Endodermal cell (in vitro differentiated cells): ENCODE data around the gene ARHGAP45. TPM values are rescaled to one million over a fixed set of nuclear protein-coding genes. Genes with fewer than 3 reads are reported as not detected.
A peak's percentile ranks its signal among the peaks of the same experiment; 100 is the strongest.

ENCODE experiments used
- DNase-seq: peaks from one replicate; pipeline ENCODE4 v3.0.0-alpha.2; 2017
- H3K27ac ChIP-seq: 2 replicates; pipeline ENCODE4 v1.5.1; 2013; ENCODE audit warnings: mild to moderate bottlenecking, low read depth, low read length, moderate library complexity
- H3K27me3 ChIP-seq: 2 replicates; pipeline ENCODE4 v1.6.1; 2013; ENCODE audit warnings: mild to moderate bottlenecking, low read length, moderate library complexity; ENCODE audit not compliant: insufficient read depth, control insufficient read depth, poor library complexity, severe bottlenecking
- H3K36me3 ChIP-seq: 2 replicates; pipeline ENCODE4 v1.7.0; 2013; ENCODE audit warnings: mild to moderate bottlenecking, low read length, moderate library complexity; ENCODE audit not compliant: control insufficient read depth, insufficient read depth
- H3K4me1 ChIP-seq: one replicate; pipeline ENCODE4 v1.7.0; 2013; ENCODE audit warnings: low read length; ENCODE audit not compliant: control insufficient read depth, insufficient read depth
- H3K4me3 ChIP-seq: 2 replicates; pipeline ENCODE4 v1.5.1; 2013; ENCODE audit warnings: mild to moderate bottlenecking, low read length, moderate library complexity
- H3K9ac ChIP-seq: 2 replicates; pipeline ENCODE4 v1.6.1; 2013; ENCODE audit warnings: mild to moderate bottlenecking, low read length, moderate library complexity; ENCODE audit not compliant: poor library complexity, severe bottlenecking; ENCODE audit errors: extremely low read depth
- H3K9me3 ChIP-seq: 2 replicates; pipeline ENCODE4 v1.6.1; 2013; ENCODE audit warnings: mild to moderate bottlenecking, low read length, moderate library complexity; ENCODE audit not compliant: control insufficient read depth
- H3K27ac Mint-ChIP-seq: 2 replicates; pipeline ENCODE4 v1.8.0; 2020; ENCODE audit warnings: mixed read lengths
- H3K27me3 Mint-ChIP-seq: 2 replicates; pipeline ENCODE4 v1.8.0; 2021; ENCODE audit warnings: mild to moderate bottlenecking, mixed read lengths; ENCODE audit not compliant: insufficient read depth
- H3K36me3 Mint-ChIP-seq: 2 replicates; pipeline ENCODE4 v1.8.0; 2020; ENCODE audit warnings: low read depth, mixed read lengths
- H3K4me1 Mint-ChIP-seq: 2 replicates; pipeline ENCODE4 v1.8.0; 2020; ENCODE audit warnings: mixed read lengths
- H3K4me3 Mint-ChIP-seq: 2 replicates; pipeline ENCODE4 v1.8.0; 2020; ENCODE audit warnings: mild to moderate bottlenecking, moderate library complexity, mixed read lengths
- H3K9me3 Mint-ChIP-seq: 2 replicates; pipeline ENCODE4 v1.8.0; 2020; ENCODE audit warnings: mild to moderate bottlenecking, mixed read lengths
- CTCF ChIP-seq: fragments of 200-600 bp; sonication (generic); conservative IDR thresholded peaks from 2 replicates; pipeline ENCODE4 v1.5.0; 2021; ENCODE audit warnings: antibody characterized with exemption, mild to moderate bottlenecking
- WGBS, 2 experiments: methylation state at CpG; one replicate each; pipeline versions ENCODE4 v1.1.5 to v1.1.7; 2013; ENCODE audit warnings: missing lambda C conversion rate in 2 of 2, mixed read lengths in 1 of 2; ENCODE audit not compliant: insufficient coverage in 1 of 2, insufficient read length in 1 of 2; 5-methylcytosine and 5-hydroxymethylcytosine counted together
- long read RNA-seq, 4 experiments: library from polyadenylated mRNA in 2 of 4; library from RNA in 1 of 4; library from capped mRNA in 1 of 4; stranded (forward) in 3 of 4; unstranded in 1 of 4; transcript quantifications; one replicate each; pipeline ENCODE4 v2.0.0, GENCODE V29; 2020 to 2021; ENCODE audit warnings: inconsistent platforms in 1 of 4
- polyA plus RNA-seq, 2 experiments: library from polyadenylated mRNA; stranded (reverse); fragments of 50-300 nt; gene quantifications; one replicate each; pipeline ENCODE4 v1.2.3, GENCODE V29; 2013
- total RNA-seq, 2 donors: library from RNA; stranded (reverse); fragmentation: NEBNext Ultra II Directional in 1 of 2; extraction: Animal tissue kit (Norgen Biotek cat#: 25700) in 1 of 2; gene quantifications; 2 replicates in 1 of 2; 3 replicates in 1 of 2; pipeline ENCODE4 v1.2.1, GENCODE V29; 2021

The ARHGAP45 gene
- total RNA-seq, result 10 to 100 TPM; 14.8 to 17.1 TPM
- polyA plus RNA-seq (2013, experiment 1 of 2), result 5.9 TPM
- 4.8 TPM for polyA plus RNA-seq (2013, experiment 2 of 2)
- long read RNA-seq, experiment 1, partial matches to known transcripts, result 2 of 8 reads
- long read RNA-seq, experiment 1, other reads (novel, unspliced or antisense), result 1 of 8 reads
- long read RNA-seq, experiment 2, full-length matches to known transcripts, result 15 of 25 reads
- long read RNA-seq, experiment 2, partial matches to known transcripts, result 2 of 25 reads
- long read RNA-seq, experiment 2, other reads (novel, unspliced or antisense), result 8 of 25 reads
- long read RNA-seq, experiment 3, full-length matches to known transcripts, result 88 of 104 reads
- long read RNA-seq, experiment 3, partial matches to known transcripts, result 3 of 104 reads
- long read RNA-seq, experiment 3, other reads (novel, unspliced or antisense), result 13 of 104 reads
- long read RNA-seq, experiment 4, partial matches to known transcripts, result 1 of 6 reads
- long read RNA-seq, experiment 4, other reads (novel, unspliced or antisense), result 1 of 6 reads

GRCh38 chr19:1066748-1067340 is at the start of gene ARHGAP45:
ARHGAP45 (plus strand) TSS chr19:1067167; CDS start chr19:1067406, 239 bp downstream.
- Mint-ChIP-seq H3K27ac (no peak within 1 kb of the TSS), H3K9me3 (no peaks in the 10 kb centered on the region), H3K36me3 (no peaks in the 10 kb centered on the region), H3K4me3 (peak within 1 kb of the TSS; percentile 23), H3K4me1 (peaks cover 5% of the 10 kb centered on the region), H3K27me3 (peaks cover 51% of the 10 kb centered on the region)
- Histone ChIP-seq H3K4me1 (peaks cover 5% of the 10 kb centered on the region), H3K27me3 (peaks cover 72% of the 10 kb centered on the region), H3K4me3 (no peak within 1 kb of the TSS), H3K36me3 (no peaks in the 10 kb centered on the region), H3K9me3 (no peaks in the 10 kb centered on the region), H3K9ac (peak within 1 kb of the TSS; percentile 25), H3K27ac (no peak within 1 kb of the TSS)
- 14 to 30% methylated on average over 17 to 61 of the region's 61 CpGs for WGBS, 2 experiments
- DNase-seq, result peak; percentile 78
- TF ChIP-seq CTCF, result no peak

- peaks cover 13% of the 10 kb centered on the region for H3K4me1 ChIP-seq
- no peaks in the 10 kb centered on the region for H3K27me3 ChIP-seq
- no peak overlapping the region for H3K4me3 Mint-ChIP-seq
- H3K9me3 ChIP-seq, result no peaks in the 10 kb centered on the region
- no peak overlapping the region for H3K27ac ChIP-seq
- H3K27ac Mint-ChIP-seq, result peak overlapping the region; percentile 72
- no peaks in the 10 kb centered on the region for H3K36me3 Mint-ChIP-seq
- peaks cover 1% of the 10 kb centered on the region for H3K27me3 Mint-ChIP-seq
- no peaks in the 10 kb centered on the region for H3K9me3 Mint-ChIP-seq
- peaks cover 15% of the 10 kb centered on the region for H3K36me3 ChIP-seq
- no peak overlapping the region for H3K4me3 ChIP-seq
- no peak for DNase-seq
- H3K4me1 Mint-ChIP-seq, result peaks cover 7% of the 10 kb centered on the region
- WGBS, 2 experiments, result 92 to 99% methylated on average over 7 to 9 of the region's 9 CpGs
- no peak for TF ChIP-seq CTCF
- H3K9ac ChIP-seq, result no peak overlapping the region
These were observed 49.1 kb upstream of the ARHGAP45 start for GRCh38 chr19:1017906-1018305.

- Histone ChIP-seq H3K9me3 (no peaks in the 10 kb centered on the region), H3K4me3 (no peak overlapping the region), H3K9ac (no peak overlapping the region), H3K27me3 (no peaks in the 10 kb centered on the region), H3K36me3 (peaks cover 10% of the 10 kb centered on the region), H3K27ac (no peak overlapping the region), H3K4me1 (peaks cover 13% of the 10 kb centered on the region)
- 94 to 98% methylated on average over 4 to 5 of the region's 5 CpGs for WGBS, 2 experiments
- H3K4me1 Mint-ChIP-seq, result peaks cover 7% of the 10 kb centered on the region
- H3K9me3 Mint-ChIP-seq, result no peaks in the 10 kb centered on the region
- H3K4me3 Mint-ChIP-seq, result peak overlapping the region; percentile 89
- no peak overlapping the region for H3K27ac Mint-ChIP-seq
- H3K36me3 Mint-ChIP-seq, result no peaks in the 10 kb centered on the region
- no peak for DNase-seq
- TF ChIP-seq CTCF, result no peak
- peaks cover 1% of the 10 kb centered on the region for H3K27me3 Mint-ChIP-seq
These were observed 48.6 kb upstream of the ARHGAP45 start for GRCh38 chr19:1018393-1018792.
